AG10803 (cell line): ENCODE results near the gene SLC12A8.

Experiments
- DNase-seq: peaks from one replicate; pipeline ENCODE4 v3.0.0; 2010; ENCODE audit warnings: low read depth
- H3K4me3 ChIP-seq: 2 replicates; pipeline ENCODE4 v1.5.1; 2011; ENCODE audit warnings: mild to moderate bottlenecking, low read length, control low read depth
- TF ChIP-seq, protein P1 (sequence below): conservative IDR thresholded peaks from 2 replicates; pipeline ENCODE4 v1.5.1; 2011; ENCODE audit warnings: mild to moderate bottlenecking, low read length, control low read depth, inconsistent platforms

The SLC12A8 gene

DNA sequence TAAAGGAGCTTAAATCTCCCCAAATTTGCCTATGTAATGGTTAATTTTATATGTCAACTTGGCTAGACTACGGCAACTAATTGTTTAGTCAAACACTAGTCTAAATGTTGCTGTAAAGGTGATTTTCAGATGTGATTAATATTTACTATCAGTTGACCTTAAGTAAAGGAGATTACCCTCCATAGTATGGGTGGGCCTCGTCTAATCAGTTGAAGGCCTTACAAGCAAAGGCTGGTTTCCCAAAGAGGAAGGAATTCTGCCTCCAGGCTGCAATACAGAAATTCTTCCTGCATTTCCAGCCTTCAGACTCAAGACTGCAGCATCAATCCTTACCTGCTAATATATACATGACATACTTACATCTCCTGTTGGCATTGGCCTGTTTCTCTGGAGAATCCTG is 23.6 kb downstream of the SLC12A8 start:
- TF ChIP-seq, protein P1, sequence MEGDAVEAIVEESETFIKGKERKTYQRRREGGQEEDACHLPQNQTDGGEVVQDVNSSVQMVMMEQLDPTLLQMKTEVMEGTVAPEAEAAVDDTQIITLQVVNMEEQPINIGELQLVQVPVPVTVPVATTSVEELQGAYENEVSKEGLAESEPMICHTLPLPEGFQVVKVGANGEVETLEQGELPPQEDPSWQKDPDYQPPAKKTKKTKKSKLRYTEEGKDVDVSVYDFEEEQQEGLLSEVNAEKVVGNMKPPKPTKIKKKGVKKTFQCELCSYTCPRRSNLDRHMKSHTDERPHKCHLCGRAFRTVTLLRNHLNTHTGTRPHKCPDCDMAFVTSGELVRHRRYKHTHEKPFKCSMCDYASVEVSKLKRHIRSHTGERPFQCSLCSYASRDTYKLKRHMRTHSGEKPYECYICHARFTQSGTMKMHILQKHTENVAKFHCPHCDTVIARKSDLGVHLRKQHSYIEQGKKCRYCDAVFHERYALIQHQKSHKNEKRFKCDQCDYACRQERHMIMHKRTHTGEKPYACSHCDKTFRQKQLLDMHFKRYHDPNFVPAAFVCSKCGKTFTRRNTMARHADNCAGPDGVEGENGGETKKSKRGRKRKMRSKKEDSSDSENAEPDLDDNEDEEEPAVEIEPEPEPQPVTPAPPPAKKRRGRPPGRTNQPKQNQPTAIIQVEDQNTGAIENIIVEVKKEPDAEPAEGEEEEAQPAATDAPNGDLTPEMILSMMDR: no peak
- DNase-seq: no peak
- H3K4me3 ChIP-seq: no peak overlapping the region

DNA sequence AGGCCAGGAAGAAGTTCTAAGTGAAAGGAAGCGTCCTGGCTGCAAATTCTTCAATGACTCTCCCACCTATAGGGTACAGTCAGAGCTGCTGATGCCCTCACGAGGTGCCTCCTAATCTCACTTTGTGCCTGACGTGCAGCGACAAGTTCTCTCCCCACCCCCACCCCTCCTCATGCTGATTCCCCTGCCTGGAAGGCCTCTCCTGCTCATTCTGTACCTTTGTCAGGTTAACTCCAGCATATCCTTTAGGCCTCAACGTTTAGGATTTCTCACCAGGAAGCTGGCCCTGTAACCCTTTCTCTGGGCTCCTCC is 25.0 kb downstream of the SLC12A8 start:
- no peak for DNase-seq
- H3K4me3 ChIP-seq: no peak overlapping the region
- TF ChIP-seq, protein P1: no peak

DNA sequence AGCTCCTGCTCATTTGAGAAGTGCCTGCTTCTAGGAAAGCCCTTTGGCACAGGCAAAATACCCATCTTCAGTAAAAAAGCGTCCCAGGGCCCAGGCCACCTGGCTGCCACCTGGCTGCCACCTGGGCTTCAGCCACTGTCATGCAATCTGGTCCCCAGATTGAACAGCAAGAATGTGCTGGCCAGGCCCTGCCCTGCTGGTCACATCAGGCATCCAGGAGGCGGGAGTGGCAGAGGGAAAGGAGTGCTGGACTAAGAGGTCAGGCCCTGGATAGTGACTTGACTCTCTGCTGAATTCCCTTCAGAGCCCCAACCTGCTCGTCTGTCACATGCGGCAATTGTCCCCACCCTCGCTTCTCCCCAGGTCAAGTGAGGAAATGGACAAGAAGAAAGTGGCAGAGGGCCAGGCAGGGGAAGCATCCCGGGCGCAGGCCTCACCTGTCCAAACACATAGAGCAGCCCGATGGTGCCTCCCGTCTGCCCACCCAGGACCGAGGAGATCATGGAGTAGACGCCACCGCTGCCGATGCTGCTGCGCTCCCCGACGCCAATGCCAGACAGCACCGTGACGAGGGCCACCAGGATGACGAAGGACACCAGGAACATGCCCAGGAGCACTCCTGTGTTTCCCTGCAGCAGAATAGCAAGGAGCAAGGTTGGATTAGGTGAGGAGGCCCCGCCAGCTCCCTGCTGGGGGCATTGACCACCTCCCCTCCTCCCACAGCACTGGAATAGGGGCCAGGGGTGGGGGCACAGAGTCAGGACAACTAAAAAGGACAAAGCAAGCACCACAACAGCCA is 25.5 kb downstream of the SLC12A8 start:
- no peak overlapping the region for H3K4me3 ChIP-seq
- TF ChIP-seq, protein P1: no peak
- DNase-seq: peak; percentile 42

DNA sequence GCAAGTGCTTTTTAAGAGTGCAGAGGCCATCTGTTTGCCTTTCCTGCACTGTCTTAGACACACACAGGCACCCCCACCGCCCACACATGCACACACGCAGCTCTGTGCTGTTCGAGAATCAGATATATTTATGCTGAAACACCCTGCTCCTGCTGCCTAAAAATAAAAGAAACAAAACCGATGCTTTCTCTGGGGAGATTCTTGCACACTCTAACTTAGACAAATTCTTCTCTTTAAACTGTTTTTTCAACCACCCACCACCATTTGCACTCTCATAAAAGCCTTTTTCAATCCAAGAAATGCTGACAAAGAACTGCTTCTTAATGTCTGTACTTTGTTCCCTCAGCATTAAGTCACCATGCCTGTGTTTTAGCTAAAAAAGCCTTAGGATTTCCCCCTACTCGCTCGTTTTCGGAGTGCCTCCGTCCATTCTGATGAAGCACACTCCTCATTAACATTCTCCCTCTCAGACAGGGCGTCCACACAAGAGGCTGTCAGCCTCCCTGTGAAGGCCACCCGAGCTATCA is 26.2 kb downstream of the SLC12A8 start:
- TF ChIP-seq, protein P1: no peak
- H3K4me3 ChIP-seq: no peak overlapping the region
- peak; percentile 41 for DNase-seq

DNA sequence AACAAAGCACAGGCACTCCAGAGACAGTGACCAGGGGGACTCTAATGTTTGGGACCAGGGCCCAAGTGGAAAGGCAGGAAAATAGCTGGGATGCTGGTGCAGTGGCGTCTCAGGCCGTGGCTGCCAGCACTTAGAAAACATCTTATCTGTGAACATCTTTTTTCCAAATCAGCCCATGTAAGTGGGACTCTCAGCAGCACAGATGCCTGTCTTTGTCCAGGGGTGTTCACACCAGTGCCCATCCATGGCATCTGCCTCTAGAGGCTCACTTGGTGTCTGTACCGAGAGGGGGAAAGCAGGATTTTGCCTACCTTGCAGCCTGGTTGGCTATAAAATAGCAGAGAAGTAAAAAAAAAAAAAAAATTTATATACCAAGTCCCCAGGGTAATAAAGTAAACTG is 26.7 kb downstream of the SLC12A8 start:
- no peak overlapping the region for H3K4me3 ChIP-seq
- no peak for DNase-seq
- TF ChIP-seq, protein P1: no peak

DNA sequence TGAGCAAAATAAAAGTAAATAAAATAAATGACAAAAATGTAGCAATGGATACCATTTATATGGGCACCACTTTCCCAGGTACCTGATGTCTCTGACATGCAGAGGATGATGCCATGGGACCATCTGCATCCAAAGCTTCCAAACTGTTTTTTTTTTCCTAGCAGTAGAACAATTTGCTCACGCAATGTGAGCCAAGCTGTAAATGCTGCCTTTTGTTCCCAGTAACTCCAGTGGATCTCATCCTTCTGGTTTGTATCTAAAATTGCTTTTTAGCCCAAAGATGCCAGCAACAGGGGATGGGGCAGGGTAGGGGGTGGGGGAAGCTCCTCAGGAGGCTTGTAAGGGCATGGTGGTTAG is 32.7 kb downstream of the SLC12A8 start:
- H3K4me3 ChIP-seq: no peak overlapping the region
- TF ChIP-seq, protein P1: no peak
- DNase-seq: no peak

DNA sequence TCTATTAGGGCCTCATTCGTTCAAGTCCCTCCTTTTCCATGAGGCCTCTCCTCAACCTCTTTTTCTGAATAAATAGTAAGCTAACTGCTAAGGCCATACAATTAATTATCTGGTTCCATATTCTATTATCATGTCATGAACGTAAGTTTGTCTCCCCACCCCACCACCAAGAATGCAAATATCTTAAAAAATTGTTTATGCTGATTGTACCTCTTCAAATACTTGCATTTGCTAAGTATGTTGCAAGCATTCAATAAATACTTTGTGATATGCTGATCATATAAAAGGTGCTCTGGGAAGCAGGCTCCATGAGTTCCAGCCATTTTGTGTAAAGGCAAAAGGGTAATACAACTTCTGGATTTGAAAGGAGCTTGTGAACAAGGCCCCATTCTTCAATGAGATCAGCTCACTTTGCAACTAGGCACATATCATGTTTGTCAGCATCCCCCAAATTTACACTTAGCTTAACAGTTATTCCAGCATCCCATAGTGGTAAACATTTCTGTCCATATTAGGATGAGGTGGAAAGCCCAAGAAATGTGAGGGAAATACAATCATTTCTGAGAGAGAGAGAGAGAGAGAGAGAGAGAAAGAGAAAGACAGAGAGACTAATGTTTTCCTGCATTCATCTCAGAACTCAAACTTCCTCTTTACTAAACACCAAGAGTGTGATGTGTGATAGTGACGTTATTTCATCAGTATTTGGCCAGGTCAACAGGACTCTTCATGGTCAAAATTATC is 33.2 kb downstream of the SLC12A8 start:
- TF ChIP-seq, protein P1: no peak
- no peak overlapping the region for H3K4me3 ChIP-seq
- no peak for DNase-seq
